Measurements from ENCODE around the gene PSMB7. TPM values are rescaled to one million over a fixed set of nuclear protein-coding genes. Genes with fewer than 3 reads are reported as not detected.
"Not testable (repeated sequence)": the region's sequence is repeated elsewhere in the genome, so short reads cannot be mapped to it uniquely, and the experiment has no call there.

Gene PSMB7
- total RNA-seq, 2 experiments from 2014 or later, result 69.3 to 71.7 TPM

DNA sequence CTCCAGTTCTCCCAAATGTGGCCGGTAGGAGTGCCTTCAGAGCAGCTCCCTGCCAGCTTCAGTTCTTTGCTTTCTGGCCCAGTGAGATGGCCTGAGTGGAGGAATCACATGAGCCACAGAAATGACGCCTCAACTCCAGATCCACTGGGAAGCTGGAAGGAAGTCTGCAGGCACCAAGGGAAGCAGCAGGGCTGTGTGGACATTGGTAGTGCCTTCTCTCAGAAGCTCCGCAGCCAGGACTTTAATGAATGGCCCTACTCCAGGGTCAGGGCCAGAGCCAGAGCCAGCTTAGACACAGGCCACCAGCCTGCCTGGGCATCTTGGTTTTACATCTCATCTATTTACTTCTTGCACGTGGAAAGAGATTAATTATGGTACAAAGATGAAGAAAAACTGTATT, 12.0 kb upstream of the PSMB7 start:
- no peaks in the 10 kb centered on the region for H3K27me3 Mint-ChIP-seq
- no peaks in the 10 kb centered on the region for H3K9me3 Mint-ChIP-seq
- CTCF ChIA-PET, result no interaction called here
- no peaks in the 10 kb centered on the region for H3K4me1 Mint-ChIP-seq (ENCODE audit: low read depth)
- Histone ChIP-seq H3K9me3 (ENCODE audit: control insufficient read depth in 1 of 2, insufficient read depth in 1 of 2, low read length in 2 of 2) (no peaks in the 10 kb centered on the region), H3K36me3 (ENCODE audit: insufficient read depth, low read length) (no peaks in the 10 kb centered on the region), H3K4me3 (ENCODE audit: low read length) (no peak overlapping the region), H3K27me3 (ENCODE audit: control insufficient read depth in 1 of 2, insufficient read depth in 2 of 2, low read length in 2 of 2) (no peaks in the 10 kb centered on the region), H3K27ac (ENCODE audit: low read depth in 1 of 2, low read length in 2 of 2) (no peak overlapping the region), H3K4me1 (ENCODE audit: insufficient read depth, low read length) (no peaks in the 10 kb centered on the region)
- H3K36me3 Mint-ChIP-seq (ENCODE audit: low read depth), result no peaks in the 10 kb centered on the region
- no peak for ATAC-seq (ENCODE audit: poor library complexity)
- TF ChIP-seq, protein P1, sequence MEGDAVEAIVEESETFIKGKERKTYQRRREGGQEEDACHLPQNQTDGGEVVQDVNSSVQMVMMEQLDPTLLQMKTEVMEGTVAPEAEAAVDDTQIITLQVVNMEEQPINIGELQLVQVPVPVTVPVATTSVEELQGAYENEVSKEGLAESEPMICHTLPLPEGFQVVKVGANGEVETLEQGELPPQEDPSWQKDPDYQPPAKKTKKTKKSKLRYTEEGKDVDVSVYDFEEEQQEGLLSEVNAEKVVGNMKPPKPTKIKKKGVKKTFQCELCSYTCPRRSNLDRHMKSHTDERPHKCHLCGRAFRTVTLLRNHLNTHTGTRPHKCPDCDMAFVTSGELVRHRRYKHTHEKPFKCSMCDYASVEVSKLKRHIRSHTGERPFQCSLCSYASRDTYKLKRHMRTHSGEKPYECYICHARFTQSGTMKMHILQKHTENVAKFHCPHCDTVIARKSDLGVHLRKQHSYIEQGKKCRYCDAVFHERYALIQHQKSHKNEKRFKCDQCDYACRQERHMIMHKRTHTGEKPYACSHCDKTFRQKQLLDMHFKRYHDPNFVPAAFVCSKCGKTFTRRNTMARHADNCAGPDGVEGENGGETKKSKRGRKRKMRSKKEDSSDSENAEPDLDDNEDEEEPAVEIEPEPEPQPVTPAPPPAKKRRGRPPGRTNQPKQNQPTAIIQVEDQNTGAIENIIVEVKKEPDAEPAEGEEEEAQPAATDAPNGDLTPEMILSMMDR (IDR thresholded peaks at IDR 0.05), result no peak
- no peak overlapping the region for H3K4me3 Mint-ChIP-seq
- POLR2A ChIA-PET, result no interaction called here
- H3K27ac Mint-ChIP-seq, result no peak overlapping the region
- intact Hi-C loops (cut with DNase I, micrococcal nuclease), result no loop called here
- no peak for DNase-seq

GRCh38 chr9:124426361-124426760, 11.1 kb upstream of the PSMB7 start:
- H3K27me3 Mint-ChIP-seq, result peaks cover 4% of the 10 kb centered on the region
- intact Hi-C loops (cut with DNase I, micrococcal nuclease), result no loop called here
- no peaks in the 10 kb centered on the region for H3K36me3 ChIP-seq (ENCODE audit: insufficient read depth, low read length)
- ChIA-PET POLR2A (no interaction called here), CTCF (no interaction called here)
- H3K9me3 Mint-ChIP-seq, result no peaks in the 10 kb centered on the region
- ATAC-seq (ENCODE audit: poor library complexity), result no peak
- H3K4me3 Mint-ChIP-seq, result no peak overlapping the region
- DNase-seq, result no peak
- TF ChIP-seq, protein P1 (IDR thresholded peaks at IDR 0.05), result no peak
- no peak overlapping the region for H3K4me3 ChIP-seq (ENCODE audit: low read length)
- no peaks in the 10 kb centered on the region for H3K36me3 Mint-ChIP-seq (ENCODE audit: low read depth)
- no peaks in the 10 kb centered on the region for H3K27me3 ChIP-seq (ENCODE audit: control insufficient read depth in 1 of 2, insufficient read depth in 2 of 2, low read length in 2 of 2)
- no peaks in the 10 kb centered on the region for H3K4me1 ChIP-seq (ENCODE audit: insufficient read depth, low read length)
- no peak overlapping the region for H3K27ac Mint-ChIP-seq
- H3K4me1 Mint-ChIP-seq (ENCODE audit: low read depth), result no peaks in the 10 kb centered on the region
- no peaks in the 10 kb centered on the region for H3K9me3 ChIP-seq (ENCODE audit: control insufficient read depth in 1 of 2, insufficient read depth in 1 of 2, low read length in 2 of 2)
- H3K27ac ChIP-seq (ENCODE audit: low read depth in 1 of 2, low read length in 2 of 2), result no peak overlapping the region

GRCh38 chr9:124425733-124426132, 10.5 kb upstream of the PSMB7 start:
- intact Hi-C loops (cut with DNase I, micrococcal nuclease); H3K36me3 Mint-ChIP-seq (ENCODE audit: low read depth); ATAC-seq (ENCODE audit: poor library complexity); H3K27me3 ChIP-seq (ENCODE audit: control insufficient read depth in 1 of 2, insufficient read depth in 2 of 2, low read length in 2 of 2); H3K4me1 Mint-ChIP-seq (ENCODE audit: low read depth); H3K4me3 ChIP-seq (ENCODE audit: low read length); POLR2A ChIA-PET; H3K36me3 ChIP-seq (ENCODE audit: insufficient read depth, low read length); H3K4me1 ChIP-seq (ENCODE audit: insufficient read depth, low read length); H3K27ac ChIP-seq (ENCODE audit: low read depth in 1 of 2, low read length in 2 of 2); H3K27me3 Mint-ChIP-seq; H3K4me3 Mint-ChIP-seq; CTCF ChIA-PET; H3K9me3 ChIP-seq (ENCODE audit: control insufficient read depth in 1 of 2, insufficient read depth in 1 of 2, low read length in 2 of 2); H3K27ac Mint-ChIP-seq; H3K9me3 Mint-ChIP-seq; DNase-seq: not testable (repeated sequence)

DNA sequence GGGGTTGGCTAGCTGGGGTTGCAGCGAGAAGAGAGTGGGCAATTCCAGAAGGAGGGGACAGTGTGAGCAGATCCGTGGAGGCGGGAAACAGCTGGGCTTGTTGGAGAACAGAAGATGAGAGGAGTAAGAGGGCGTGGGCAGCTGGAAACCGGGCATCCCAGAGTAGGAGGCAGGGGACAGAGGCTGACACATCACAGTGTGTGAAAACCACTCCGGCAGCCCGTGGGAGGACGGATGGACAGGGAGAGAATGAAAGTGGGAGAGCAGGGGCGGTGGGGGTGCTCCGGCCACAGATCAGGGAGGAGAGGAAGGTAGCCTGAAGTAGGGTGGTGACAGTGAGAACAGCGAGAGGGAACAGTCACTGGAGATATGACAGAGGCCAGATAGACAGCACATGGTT, 8.3 kb upstream of the PSMB7 start:
- no peak for ATAC-seq (ENCODE audit: poor library complexity)
- H3K27me3 ChIP-seq (ENCODE audit: control insufficient read depth in 1 of 2, insufficient read depth in 2 of 2, low read length in 2 of 2), result no peaks in the 10 kb centered on the region
- no peak for DNase-seq

More for the DNA sequence above, 8.3 kb upstream of the PSMB7 start:
- Mint-ChIP-seq H3K4me3 (no peak overlapping the region), H3K27me3 (peaks cover 4% of the 10 kb centered on the region), H3K9me3 (no peaks in the 10 kb centered on the region), H3K27ac (no peak overlapping the region), H3K36me3 (ENCODE audit: low read depth) (no peaks in the 10 kb centered on the region), H3K4me1 (ENCODE audit: low read depth) (peaks cover 4% of the 10 kb centered on the region)
- H3K27ac ChIP-seq (ENCODE audit: low read depth in 1 of 2, low read length in 2 of 2), result no peak overlapping the region
- H3K9me3 ChIP-seq (ENCODE audit: control insufficient read depth in 1 of 2, insufficient read depth in 1 of 2, low read length in 2 of 2), result no peaks in the 10 kb centered on the region
- H3K36me3 ChIP-seq (ENCODE audit: insufficient read depth, low read length), result no peaks in the 10 kb centered on the region
- peaks cover 8% of the 10 kb centered on the region for H3K4me1 ChIP-seq (ENCODE audit: insufficient read depth, low read length)
- CTCF ChIA-PET, result no interaction called here
- POLR2A ChIA-PET, result no interaction called here
- TF ChIP-seq, protein P1 (IDR thresholded peaks at IDR 0.05), result no peak
- H3K4me3 ChIP-seq (ENCODE audit: low read length), result no peak overlapping the region
- intact Hi-C loops (cut with DNase I, micrococcal nuclease), result no loop called here

Measured in CD4-positive, alpha-beta T cell (primary cell).